Uterus (tissue), 4 donors: ENCODE results near the gene C12orf50. TPM values are rescaled to one million over a fixed set of nuclear protein-coding genes. Genes with fewer than 3 reads are reported as not detected.

Experiments
- DNase-seq, 2 donors: peaks; one replicate each; pipeline ENCODE4 v3.0.0-alpha.2; 2019 to 2020
- H3K27ac ChIP-seq, 2 donors: fragments of 200-600 bp; sonication (generic); 1 replicate in 1 of 2; 2 replicates in 1 of 2; pipeline ENCODE4 v1.5.1; 2016 to 2018
- H3K27me3 ChIP-seq, 2 donors: fragments of 200-600 bp; sonication (generic); one replicate each; pipeline ENCODE4 v1.5.1; 2018 to 2019; ENCODE audit warnings: control low read depth in 1 of 2
- H3K36me3 ChIP-seq, 2 donors: fragments of 200-600 bp; sonication (generic); one replicate each; pipeline ENCODE4 v1.5.1; 2019; ENCODE audit warnings: control low read depth in 1 of 2
- H3K4me1 ChIP-seq, 2 donors: fragments of 200-600 bp; sonication (generic); one replicate each; pipeline ENCODE4 v1.5.1; 2018 to 2019; ENCODE audit warnings: control low read depth in 1 of 2
- H3K4me3 ChIP-seq, 2 donors: fragments of 200-600 bp; sonication (generic); 1 replicate in 1 of 2; 2 replicates in 1 of 2; pipeline ENCODE4 v1.5.1; 2018 to 2019; ENCODE audit warnings: mild to moderate bottlenecking in 1 of 2
- H3K9me3 ChIP-seq, 2 donors: fragments of 200-600 bp; sonication (generic); one replicate each; pipeline ENCODE4 v1.5.1; 2019; ENCODE audit warnings: control low read depth in 1 of 2
- POLR2A ChIP-seq, 2 donors: fragments of 450-650 bp; IDR thresholded peaks; one replicate each; pipeline ENCODE4 v1.6.1; 2016; ENCODE audit warnings: antibody characterized with exemption in 2 of 2, mild to moderate bottlenecking in 1 of 2, moderate library complexity in 1 of 2
- intact Hi-C: fragments of 100-400 bp; cut with DNase I; formaldehyde crosslinking; loops from one replicate; pipeline ENCODE4 v1.15.1; 2023; ENCODE audit warnings: low total_unique reads
- total RNA-seq, 4 donors: library from RNA; depleted of rRNA in 3 of 4; stranded (reverse); fragments of >200 nt in 3 of 4; gene quantifications; one replicate each; pipeline versions ENCODE4 v1.1.0 to v1.2.4, GENCODE V29; 2014 to 2023
- TF ChIP-seq, protein P1 (sequence below), 4 experiments: fragments of 200-600 bp in 2 of 4; fragments of 450-650 bp in 2 of 4; sonication (generic) in 2 of 4; IDR thresholded peaks; one replicate each; pipeline ENCODE4 v1.5.1; 2016 to 2019; ENCODE audit warnings: antibody characterized with exemption in 4 of 4, mild to moderate bottlenecking in 2 of 4, moderate library complexity in 1 of 4
- donor health status: DM: yes; HTN: yes; CAD: no.

Gene C12orf50
- total RNA-seq, 4 donors from 2014 or later = 0.40 to 7.7 TPM; not detected in 2

GRCh38 chr12:87991483-87991882, 37.7 kb downstream of the C12orf50 start:
- TF ChIP-seq POLR2A (IDR thresholded peaks at IDR 0.05) = no peak
- TF ChIP-seq, protein P1, sequence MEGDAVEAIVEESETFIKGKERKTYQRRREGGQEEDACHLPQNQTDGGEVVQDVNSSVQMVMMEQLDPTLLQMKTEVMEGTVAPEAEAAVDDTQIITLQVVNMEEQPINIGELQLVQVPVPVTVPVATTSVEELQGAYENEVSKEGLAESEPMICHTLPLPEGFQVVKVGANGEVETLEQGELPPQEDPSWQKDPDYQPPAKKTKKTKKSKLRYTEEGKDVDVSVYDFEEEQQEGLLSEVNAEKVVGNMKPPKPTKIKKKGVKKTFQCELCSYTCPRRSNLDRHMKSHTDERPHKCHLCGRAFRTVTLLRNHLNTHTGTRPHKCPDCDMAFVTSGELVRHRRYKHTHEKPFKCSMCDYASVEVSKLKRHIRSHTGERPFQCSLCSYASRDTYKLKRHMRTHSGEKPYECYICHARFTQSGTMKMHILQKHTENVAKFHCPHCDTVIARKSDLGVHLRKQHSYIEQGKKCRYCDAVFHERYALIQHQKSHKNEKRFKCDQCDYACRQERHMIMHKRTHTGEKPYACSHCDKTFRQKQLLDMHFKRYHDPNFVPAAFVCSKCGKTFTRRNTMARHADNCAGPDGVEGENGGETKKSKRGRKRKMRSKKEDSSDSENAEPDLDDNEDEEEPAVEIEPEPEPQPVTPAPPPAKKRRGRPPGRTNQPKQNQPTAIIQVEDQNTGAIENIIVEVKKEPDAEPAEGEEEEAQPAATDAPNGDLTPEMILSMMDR (IDR thresholded peaks at IDR 0.05) = no peak
- no peak for DNase-seq
- H3K36me3 ChIP-seq = no peaks in the 10 kb centered on the region
- no peak overlapping the region for H3K27ac ChIP-seq
- peaks cover 0 to 4% of the 10 kb centered on the region in 2 donors for H3K9me3 ChIP-seq
- intact Hi-C loops = no loop called here
- H3K4me1 ChIP-seq = no peaks in the 10 kb centered on the region
- H3K4me3 ChIP-seq = no peak overlapping the region
- no peaks in the 10 kb centered on the region for H3K27me3 ChIP-seq

GRCh38 chr12:87988534-87988933, 40.7 kb downstream of the C12orf50 start:
- H3K9me3 ChIP-seq = peaks cover 0 to 4% of the 10 kb centered on the region in 2 donors
- no peak overlapping the region for H3K27ac ChIP-seq
- DNase-seq = no peak
- H3K4me1 ChIP-seq = no peaks in the 10 kb centered on the region
- H3K4me3 ChIP-seq = no peak overlapping the region
- H3K27me3 ChIP-seq = no peaks in the 10 kb centered on the region
- intact Hi-C loops = no loop called here
- H3K36me3 ChIP-seq = no peaks in the 10 kb centered on the region
- TF ChIP-seq POLR2A (IDR thresholded peaks at IDR 0.05) = no peak
- TF ChIP-seq, protein P1 (IDR thresholded peaks at IDR 0.05) = no peak

- Histone ChIP-seq H3K4me3 (no peak overlapping the region), H3K27ac (no peak overlapping the region), H3K27me3 (no peaks in the 10 kb centered on the region), H3K9me3 (peaks cover 0 to 4% of the 10 kb centered on the region in 2 donors), H3K4me1 (no peaks in the 10 kb centered on the region), H3K36me3 (no peaks in the 10 kb centered on the region)
- DNase-seq = no peak
- TF ChIP-seq, protein P1 (IDR thresholded peaks at IDR 0.05) = no peak
- no peak for TF ChIP-seq POLR2A (IDR thresholded peaks at IDR 0.05)
- intact Hi-C loops = no loop called here
Measured at GRCh38 chr12:87985069-87985675, 44.0 kb downstream of the C12orf50 start.

GRCh38 chr12:87982208-87982607, 47.0 kb downstream of the C12orf50 start:
- H3K9me3 ChIP-seq = no peaks in the 10 kb centered on the region
- no peaks in the 10 kb centered on the region for H3K4me1 ChIP-seq
- H3K27ac ChIP-seq = no peak overlapping the region
- no peaks in the 10 kb centered on the region for H3K36me3 ChIP-seq
- TF ChIP-seq, protein P1 (IDR thresholded peaks at IDR 0.05) = no peak
- no peak for TF ChIP-seq POLR2A (IDR thresholded peaks at IDR 0.05)
- H3K4me3 ChIP-seq = no peak overlapping the region
- DNase-seq = no peak
- H3K27me3 ChIP-seq = no peaks in the 10 kb centered on the region
- intact Hi-C loops = no loop called here

GRCh38 chr12:87981495-87981894, 47.7 kb downstream of the C12orf50 start:
- TF ChIP-seq, protein P1 (IDR thresholded peaks at IDR 0.05) = no peak
- TF ChIP-seq POLR2A (IDR thresholded peaks at IDR 0.05) = no peak
- intact Hi-C loops = no loop called here
- no peak overlapping the region for H3K4me3 ChIP-seq
- no peaks in the 10 kb centered on the region for H3K4me1 ChIP-seq
- no peaks in the 10 kb centered on the region for H3K36me3 ChIP-seq
- H3K9me3 ChIP-seq = no peaks in the 10 kb centered on the region
- H3K27ac ChIP-seq = no peak overlapping the region
- H3K27me3 ChIP-seq = no peaks in the 10 kb centered on the region
- DNase-seq = no peak
